Bronchial epithelial cell (primary cell): Measurements from ENCODE around the gene OR1J1. TPM values are rescaled to one million over a fixed set of nuclear protein-coding genes. Genes with fewer than 3 reads are reported as not detected.

Source experiments
- DNase-seq: peaks from one replicate; pipeline ENCODE4 v3.0.0-alpha.2; 2010; ENCODE audit warnings: low read depth
- FAIRE-seq: peaks from 2 replicates; lab custom pipeline; 2011; peaks lifted over from hg19 to GRCh38; lab: Jason Lieb, UNC
- H3K27me3 ChIP-seq: 2 replicates; pipeline ENCODE4 v1.5.1; 2011; ENCODE audit warnings: low read length; ENCODE audit not compliant: control insufficient read depth, insufficient read depth
- H3K36me3 ChIP-seq: 2 replicates; pipeline ENCODE4 v1.5.1; 2011; ENCODE audit warnings: low read length; ENCODE audit not compliant: control insufficient read depth, insufficient read depth
- H3K4me3 ChIP-seq: 2 replicates; pipeline ENCODE4 v1.5.1; 2011; ENCODE audit warnings: mild to moderate bottlenecking, low read depth, low read length, control low read depth
- total RNA-seq: library from RNA; depleted of rRNA; stranded (reverse); fragments of >200 nt; gene quantifications from 2 replicates; pipeline ENCODE4 v1.2.1, GENCODE V29; 2014
- TF ChIP-seq, protein P1 (sequence below): IDR thresholded peaks from 2 replicates; pipeline ENCODE4 v1.5.1; 2011; ENCODE audit warnings: mild to moderate bottlenecking, moderate library complexity, low read length, control low read depth, inconsistent platforms; ENCODE audit not compliant: insufficient read depth, severe bottlenecking

OR1J1 gene
- total RNA-seq, 1 donor from 2014 or later, result not detected

DNA sequence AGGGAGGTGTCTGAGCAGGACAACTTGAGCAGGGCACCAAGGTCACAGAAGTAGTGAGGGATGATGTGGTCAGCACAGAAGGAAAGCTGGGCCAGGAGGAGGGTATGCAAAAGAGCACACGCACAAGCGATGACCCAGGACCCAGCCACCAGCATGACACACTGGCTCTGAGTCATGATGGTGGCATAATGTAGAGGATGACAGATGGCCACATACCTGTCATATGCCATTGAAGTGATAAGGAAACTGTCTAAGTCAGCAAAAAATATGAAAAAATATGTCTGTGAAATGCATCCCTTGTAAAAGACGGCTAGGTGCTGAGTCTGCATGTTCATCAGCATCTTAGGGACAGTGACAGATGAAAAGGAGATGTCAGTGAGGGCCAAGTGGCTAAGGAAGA lies 380 bp downstream of the OR1J1 start:
- Histone ChIP-seq H3K4me3 (no peak overlapping the region), H3K27me3 (no peaks in the 10 kb centered on the region), H3K36me3 (no peaks in the 10 kb centered on the region)
- DNase-seq (no peak), FAIRE-seq (no peak)
- TF ChIP-seq, protein P1, sequence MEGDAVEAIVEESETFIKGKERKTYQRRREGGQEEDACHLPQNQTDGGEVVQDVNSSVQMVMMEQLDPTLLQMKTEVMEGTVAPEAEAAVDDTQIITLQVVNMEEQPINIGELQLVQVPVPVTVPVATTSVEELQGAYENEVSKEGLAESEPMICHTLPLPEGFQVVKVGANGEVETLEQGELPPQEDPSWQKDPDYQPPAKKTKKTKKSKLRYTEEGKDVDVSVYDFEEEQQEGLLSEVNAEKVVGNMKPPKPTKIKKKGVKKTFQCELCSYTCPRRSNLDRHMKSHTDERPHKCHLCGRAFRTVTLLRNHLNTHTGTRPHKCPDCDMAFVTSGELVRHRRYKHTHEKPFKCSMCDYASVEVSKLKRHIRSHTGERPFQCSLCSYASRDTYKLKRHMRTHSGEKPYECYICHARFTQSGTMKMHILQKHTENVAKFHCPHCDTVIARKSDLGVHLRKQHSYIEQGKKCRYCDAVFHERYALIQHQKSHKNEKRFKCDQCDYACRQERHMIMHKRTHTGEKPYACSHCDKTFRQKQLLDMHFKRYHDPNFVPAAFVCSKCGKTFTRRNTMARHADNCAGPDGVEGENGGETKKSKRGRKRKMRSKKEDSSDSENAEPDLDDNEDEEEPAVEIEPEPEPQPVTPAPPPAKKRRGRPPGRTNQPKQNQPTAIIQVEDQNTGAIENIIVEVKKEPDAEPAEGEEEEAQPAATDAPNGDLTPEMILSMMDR, result no peak

DNA sequence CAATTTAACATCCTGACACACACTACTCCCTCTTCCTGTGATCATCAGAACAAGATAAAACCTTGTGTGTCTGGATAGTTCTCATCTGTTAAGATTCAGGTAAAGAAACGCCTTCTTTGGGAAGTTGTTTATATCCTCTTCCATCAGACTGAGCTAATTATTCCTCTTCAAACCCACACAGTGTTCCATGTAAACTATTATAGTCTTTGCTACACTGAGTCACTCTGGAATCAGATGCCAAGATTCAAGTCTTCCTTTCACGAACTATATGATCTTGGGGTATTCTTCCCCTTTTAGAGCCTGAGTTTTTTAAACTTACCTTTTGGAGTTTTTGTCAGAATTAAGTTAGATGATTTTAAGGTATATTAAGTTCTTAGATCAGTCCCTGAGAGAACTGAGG lies 2.0 kb downstream of the OR1J1 start:
- no peak for FAIRE-seq
- H3K36me3 ChIP-seq, result no peaks in the 10 kb centered on the region
- DNase-seq, result no peak
- H3K4me3 ChIP-seq, result no peak overlapping the region
- TF ChIP-seq, protein P1, result no peak
- no peaks in the 10 kb centered on the region for H3K27me3 ChIP-seq

DNA sequence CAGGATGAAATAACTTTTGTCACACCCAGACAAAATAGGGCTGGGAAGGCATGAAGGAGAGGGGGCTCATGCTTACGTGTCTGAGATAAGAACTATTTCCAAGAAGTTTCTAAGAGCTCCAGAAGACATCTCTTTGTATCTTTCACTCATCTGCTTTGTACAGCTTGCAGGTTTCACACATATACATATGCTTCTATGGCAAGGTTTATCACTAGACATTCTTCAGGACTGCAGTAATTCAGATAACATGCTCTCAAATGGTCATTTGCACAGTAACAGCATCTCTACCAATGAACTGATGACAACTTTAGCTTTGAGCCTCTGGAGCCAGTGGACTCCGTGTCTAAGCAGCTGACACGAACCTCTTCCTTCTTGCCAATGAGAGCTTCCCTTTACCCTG lies 3.2 kb downstream of the OR1J1 start:
- TF ChIP-seq, protein P1, result no peak
- DNase-seq, result no peak
- Histone ChIP-seq H3K4me3 (no peak overlapping the region), H3K27me3 (no peaks in the 10 kb centered on the region), H3K36me3 (no peaks in the 10 kb centered on the region)
- no peak for FAIRE-seq

DNA sequence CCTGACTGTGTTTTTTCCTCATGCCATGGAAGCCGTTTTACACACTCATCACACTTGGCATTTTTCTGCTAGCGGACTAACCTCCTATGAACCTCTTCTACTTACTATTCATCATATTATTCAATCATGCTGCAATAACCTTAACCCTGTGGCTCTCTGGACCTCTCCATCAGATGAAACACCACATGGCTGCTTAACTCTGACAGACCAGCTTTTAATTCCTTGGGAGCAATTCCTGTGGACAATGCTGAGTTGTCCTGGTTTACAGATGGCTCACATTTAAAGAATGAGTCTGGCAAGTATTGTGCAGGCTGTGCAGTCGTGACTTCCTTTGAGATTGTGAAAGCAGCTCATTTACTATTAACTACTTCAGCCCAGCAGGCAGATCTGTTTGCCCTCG lies 9.0 kb downstream of the OR1J1 start:
- no peaks in the 10 kb centered on the region for H3K27me3 ChIP-seq
- no peak overlapping the region for H3K4me3 ChIP-seq
- TF ChIP-seq, protein P1, result no peak
- FAIRE-seq, result peak; percentile 18
- peak; percentile 46 for DNase-seq
- no peaks in the 10 kb centered on the region for H3K36me3 ChIP-seq

DNA sequence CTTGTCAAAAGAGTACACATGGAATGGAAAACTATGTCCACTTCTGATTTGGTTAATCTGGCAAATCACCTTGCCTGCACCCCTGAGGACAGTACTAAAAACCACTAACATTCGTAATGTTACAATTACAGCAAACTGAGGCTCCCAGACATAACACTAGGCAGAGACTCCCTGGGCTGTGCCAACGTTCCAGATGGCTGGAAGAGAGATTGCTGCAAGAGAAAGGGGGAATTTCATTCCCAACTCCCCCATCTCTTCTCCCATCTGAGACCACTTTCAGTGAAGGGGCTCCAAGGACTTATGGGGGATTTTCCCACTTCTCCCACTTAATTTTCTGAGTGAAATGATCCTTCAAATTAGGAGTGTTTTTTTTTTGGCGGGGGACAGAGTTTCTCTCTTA lies 11.3 kb downstream of the OR1J1 start:
- no peak overlapping the region for H3K4me3 ChIP-seq
- no peaks in the 10 kb centered on the region for H3K27me3 ChIP-seq
- TF ChIP-seq, protein P1, result no peak
- H3K36me3 ChIP-seq, result no peaks in the 10 kb centered on the region
- DNase-seq, result no peak
- FAIRE-seq, result no peak
